Activated CD8-positive, alpha-beta memory T cell treated with anti-CD3 and anti-CD28 coated beads for 48 hours (primary cell): ENCODE measurements around the gene SLC22A24.
"Not testable (repeated sequence)": the region's sequence is repeated elsewhere in the genome, so short reads cannot be mapped to it uniquely, and the experiment has no call there.

ENCODE experiments used
- DNase-seq, 3 experiments: peaks; one replicate each; pipeline ENCODE4 v3.0.0-alpha.2; 2020; ENCODE audit warnings: low read depth in 2 of 3, low spot score in 2 of 3

The SLC22A24 gene

GRCh38 chr11:63144121-63144520, at the start of gene SLC22A24:
Gene SLC22A24 (minus strand): TSS chr11:63144221. CDS start chr11:63143779, 442 bp downstream.
- DNase-seq = no peak

- no peak for DNase-seq
Measured at GRCh38 chr11:63180536-63180935, 36.5 kb upstream of the SLC22A24 start.

- DNase-seq = no peak
Measured at GRCh38 chr11:63179432-63180041, 35.5 kb upstream of the SLC22A24 start.

GRCh38 chr11:63177872-63178271, 33.9 kb upstream of the SLC22A24 start:
- DNase-seq = no peak

- DNase-seq = no peak
Measured at GRCh38 chr11:63165706-63166310, 21.8 kb upstream of the SLC22A24 start.

- DNase-seq = no peak
Measured at GRCh38 chr11:63155794-63156193, 11.8 kb upstream of the SLC22A24 start.

- no peak for DNase-seq
Measured at GRCh38 chr11:63146581-63146980, 2.6 kb upstream of the SLC22A24 start.

GRCh38 chr11:63142459-63142858, 1.6 kb downstream of the SLC22A24 start:
- no peak for DNase-seq

- no peak for DNase-seq
Measured at GRCh38 chr11:63132985-63133775, 10.8 kb downstream of the SLC22A24 start.

GRCh38 chr11:63099555-63099954, 44.5 kb downstream of the SLC22A24 start:
- DNase-seq = no peak

GRCh38 chr11:63080682-63081081, 63.3 kb downstream of the SLC22A24 start:
- no peak for DNase-seq

GRCh38 chr11:63046203-63046602, 97.8 kb downstream of the SLC22A24 start:
- DNase-seq = not testable (repeated sequence)

- no peak for DNase-seq
Measured at GRCh38 chr11:63042596-63042995, 101.4 kb downstream of the SLC22A24 start.

- no peak for DNase-seq
Measured at GRCh38 chr11:63032457-63032856, 111.6 kb downstream of the SLC22A24 start.
